HepG2 (cell line): Measurements from ENCODE around the gene PTK7. TPM values are rescaled to one million over a fixed set of nuclear protein-coding genes. Genes with fewer than 3 reads are reported as not detected.

Experiments
- ARNTL ChIP-seq: sonication (generic); formaldehyde crosslinking; IDR thresholded peaks from 2 replicates; pipeline ENCODE4 v1.4.0; 2020; ENCODE audit warnings: mild to moderate bottlenecking, missing genetic modification reagents
- ELF1 ChIP-seq: sonication (generic); formaldehyde crosslinking; IDR thresholded peaks from 2 replicates; pipeline ENCODE4 v1.4.0; 2020; ENCODE audit warnings: missing genetic modification reagents
- HMG20A ChIP-seq: IDR thresholded peaks from 2 replicates; pipeline ENCODE4 v1.6.1; 2016; ENCODE audit warnings: borderline replicate concordance
- LCORL ChIP-seq, 2 experiments: fragments of 450-650 bp in 1 of 2; sonication (generic) in 1 of 2; formaldehyde crosslinking in 1 of 2; IDR thresholded peaks; 2 replicates each; pipeline versions ENCODE4 v1.5.0 to v1.6.1; 2017 to 2020; ENCODE audit warnings: antibody characterized with exemption in 1 of 2, missing genetic modification reagents in 1 of 2
- MEIS1 ChIP-seq: sonication (generic); formaldehyde crosslinking; IDR thresholded peaks from 2 replicates; pipeline ENCODE4 v1.9.0; 2021; ENCODE audit warnings: mild to moderate bottlenecking, missing genetic modification reagents, moderate library complexity, borderline replicate concordance
- PHF5A ChIP-seq: IDR thresholded peaks from one replicate; pipeline ENCODE4 v1.6.1; 2018; ENCODE audit warnings: low read depth, missing genetic modification reagents; ENCODE audit not compliant: unreplicated experiment
- RXRA ChIP-seq: sonication (generic); formaldehyde crosslinking; IDR thresholded peaks from 2 replicates; pipeline ENCODE4 v1.5.1; 2020; ENCODE audit warnings: missing genetic modification reagents
- SALL2 ChIP-seq: sonication (generic); formaldehyde crosslinking; IDR thresholded peaks from 2 replicates; pipeline ENCODE4 v1.8.1; 2023; ENCODE audit warnings: mild to moderate bottlenecking, missing genetic modification reagents, inconsistent platforms
- TBX2 ChIP-seq: sonication (generic); formaldehyde crosslinking; IDR thresholded peaks from 2 replicates; pipeline ENCODE4 v1.5.0; 2020; ENCODE audit warnings: missing genetic modification reagents, mild to moderate bottlenecking, borderline replicate concordance
- TOE1 ChIP-seq: sonication (generic); formaldehyde crosslinking; IDR thresholded peaks from 2 replicates; pipeline ENCODE4 v1.4.0; 2020; ENCODE audit warnings: mild to moderate bottlenecking, missing genetic modification reagents
- YEATS2 ChIP-seq: sonication (generic); formaldehyde crosslinking; IDR thresholded peaks from 2 replicates; pipeline ENCODE4 v1.4.0; 2020; ENCODE audit warnings: missing genetic modification reagents, borderline replicate concordance
- ZFP37 ChIP-seq: sonication (generic); formaldehyde crosslinking; IDR thresholded peaks from 2 replicates; pipeline ENCODE4 v1.4.0; 2020; ENCODE audit warnings: missing genetic modification reagents, borderline replicate concordance
- ZFY ChIP-seq: sonication (generic); formaldehyde crosslinking; IDR thresholded peaks from 2 replicates; pipeline ENCODE4 v1.4.0; 2020; ENCODE audit warnings: missing genetic modification reagents
- ZNF75D ChIP-seq: sonication (generic); formaldehyde crosslinking; IDR thresholded peaks from 2 replicates; pipeline ENCODE4 v1.8.1; 2023; ENCODE audit warnings: missing genetic modification reagents, mild to moderate bottlenecking, borderline replicate concordance
- ZNF790 ChIP-seq: sonication (generic); formaldehyde crosslinking; IDR thresholded peaks from 2 replicates; pipeline ENCODE4 v1.8.0; 2022; ENCODE audit warnings: missing genetic modification reagents, mild to moderate bottlenecking, borderline replicate concordance
- ZNF816 ChIP-seq: sonication (generic); formaldehyde crosslinking; IDR thresholded peaks from 2 replicates; pipeline ENCODE4 v1.8.0; 2022; ENCODE audit warnings: missing genetic modification reagents, mild to moderate bottlenecking, borderline replicate concordance
- ZNF879 ChIP-seq: sonication (generic); formaldehyde crosslinking; IDR thresholded peaks from 2 replicates; pipeline ENCODE4 v1.8.1; 2023; ENCODE audit warnings: missing genetic modification reagents
- ZSCAN20 ChIP-seq: sonication (generic); formaldehyde crosslinking; IDR thresholded peaks from 2 replicates; pipeline ENCODE4 v1.4.0; 2020; ENCODE audit warnings: missing genetic modification reagents, mild to moderate bottlenecking, borderline replicate concordance
- ZSCAN30 ChIP-seq: sonication (generic); formaldehyde crosslinking; IDR thresholded peaks from 2 replicates; pipeline ENCODE4 v1.5.0; 2020; ENCODE audit warnings: mild to moderate bottlenecking, missing genetic modification reagents
- polyA plus RNA-seq, 8 experiments: library from polyadenylated mRNA; depleted of rRNA in 3 of 8; stranded (reverse) in 7 of 8; unstranded in 1 of 8; fragments of >200 nt; fragmentation: Illumina TruSeq in 4 of 8; extraction: Trizol in 4 of 8; gene quantifications; 2 replicates each; pipeline versions ENCODE4 v1.2.1 to v1.2.3, GENCODE V29; 2011 to 2016; ENCODE audit warnings: low read depth in 4 of 8, missing spikeins in 1 of 8, mixed read lengths in 1 of 8; ENCODE audit not compliant: insufficient read depth in 1 of 8
- total RNA-seq, 5 experiments: library from RNA; depleted of rRNA; stranded (reverse); fragments of >200 nt; fragmentation: Illumina TruSeq; extraction: Trizol; gene quantifications; 2 replicates each; pipeline ENCODE4 v1.2.3, GENCODE V29; 2016; ENCODE audit warnings: low read depth in 1 of 5
- TF ChIP-seq, protein P1 (sequence below): sonication (generic); formaldehyde crosslinking; IDR thresholded peaks from 2 replicates; pipeline ENCODE4 v1.4.0; 2020; ENCODE audit warnings: missing genetic modification reagents, borderline replicate concordance
- TF ChIP-seq, protein P2 (sequence below): sonication (generic); formaldehyde crosslinking; IDR thresholded peaks from 2 replicates; pipeline ENCODE4 v1.4.0; 2020; ENCODE audit warnings: mild to moderate bottlenecking, missing genetic modification reagents
- TF ChIP-seq, protein P3 (sequence below): sonication (generic); formaldehyde crosslinking; IDR thresholded peaks from 2 replicates; pipeline ENCODE4 v1.4.0; 2020; ENCODE audit warnings: missing genetic modification reagents, borderline replicate concordance

Gene PTK7
- total and polyA plus RNA-seq, 2 of the 13 experiments (the other 11 are each of a cell fraction or from before 2014, with no cell fraction given): 98.5 to 99.8 TPM

DNA sequence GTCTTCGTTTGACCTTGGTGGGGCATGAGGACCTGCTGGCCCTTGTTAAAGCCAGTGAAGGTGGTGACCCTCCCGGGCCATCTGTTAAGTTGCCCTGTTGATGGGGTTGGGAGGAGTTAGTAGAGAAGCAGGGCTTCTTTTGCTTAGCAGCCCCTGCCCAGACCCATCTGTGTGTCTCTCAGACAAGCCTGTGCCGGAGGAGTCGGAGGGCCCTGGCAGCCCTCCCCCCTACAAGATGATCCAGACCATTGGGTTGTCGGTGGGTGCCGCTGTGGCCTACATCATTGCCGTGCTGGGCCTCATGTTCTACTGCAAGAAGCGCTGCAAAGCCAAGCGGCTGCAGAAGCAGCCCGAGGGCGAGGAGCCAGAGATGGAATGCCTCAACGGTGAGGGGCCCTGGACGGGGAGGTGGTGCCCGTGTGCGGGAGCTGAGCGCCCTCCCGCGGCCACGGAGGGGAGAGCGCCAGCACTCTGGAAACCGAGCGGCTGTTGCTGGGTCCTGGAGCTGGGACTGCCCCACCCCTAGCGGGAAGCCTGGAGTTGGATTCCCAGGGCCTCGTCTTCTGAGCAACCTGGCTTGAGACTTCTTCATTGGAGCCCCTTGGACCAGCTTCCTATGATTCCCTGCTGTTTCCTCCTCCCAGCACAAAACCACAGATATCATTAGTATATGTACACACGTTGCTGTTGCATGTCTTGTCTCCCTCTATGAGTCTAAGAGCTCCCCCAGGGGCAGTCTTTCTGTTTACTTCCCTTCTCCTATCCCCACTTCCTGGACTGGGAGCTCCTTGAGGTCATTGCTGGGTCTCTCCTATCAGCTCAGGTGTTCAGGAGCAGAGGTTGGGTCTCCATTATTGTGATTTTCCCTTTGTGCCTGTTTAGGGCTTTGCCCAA, 67.4 kb downstream of the PTK7 start (continued):
- no peak for TF ChIP-seq ZNF75D (CRISPR knock-in tag)
- peak; percentile 93; the same call in 1 of the 2 replicates for TF ChIP-seq TOE1 (CRISPR knock-in tag)
- TF ChIP-seq ZNF816: no peak
- TF ChIP-seq, protein P1, sequence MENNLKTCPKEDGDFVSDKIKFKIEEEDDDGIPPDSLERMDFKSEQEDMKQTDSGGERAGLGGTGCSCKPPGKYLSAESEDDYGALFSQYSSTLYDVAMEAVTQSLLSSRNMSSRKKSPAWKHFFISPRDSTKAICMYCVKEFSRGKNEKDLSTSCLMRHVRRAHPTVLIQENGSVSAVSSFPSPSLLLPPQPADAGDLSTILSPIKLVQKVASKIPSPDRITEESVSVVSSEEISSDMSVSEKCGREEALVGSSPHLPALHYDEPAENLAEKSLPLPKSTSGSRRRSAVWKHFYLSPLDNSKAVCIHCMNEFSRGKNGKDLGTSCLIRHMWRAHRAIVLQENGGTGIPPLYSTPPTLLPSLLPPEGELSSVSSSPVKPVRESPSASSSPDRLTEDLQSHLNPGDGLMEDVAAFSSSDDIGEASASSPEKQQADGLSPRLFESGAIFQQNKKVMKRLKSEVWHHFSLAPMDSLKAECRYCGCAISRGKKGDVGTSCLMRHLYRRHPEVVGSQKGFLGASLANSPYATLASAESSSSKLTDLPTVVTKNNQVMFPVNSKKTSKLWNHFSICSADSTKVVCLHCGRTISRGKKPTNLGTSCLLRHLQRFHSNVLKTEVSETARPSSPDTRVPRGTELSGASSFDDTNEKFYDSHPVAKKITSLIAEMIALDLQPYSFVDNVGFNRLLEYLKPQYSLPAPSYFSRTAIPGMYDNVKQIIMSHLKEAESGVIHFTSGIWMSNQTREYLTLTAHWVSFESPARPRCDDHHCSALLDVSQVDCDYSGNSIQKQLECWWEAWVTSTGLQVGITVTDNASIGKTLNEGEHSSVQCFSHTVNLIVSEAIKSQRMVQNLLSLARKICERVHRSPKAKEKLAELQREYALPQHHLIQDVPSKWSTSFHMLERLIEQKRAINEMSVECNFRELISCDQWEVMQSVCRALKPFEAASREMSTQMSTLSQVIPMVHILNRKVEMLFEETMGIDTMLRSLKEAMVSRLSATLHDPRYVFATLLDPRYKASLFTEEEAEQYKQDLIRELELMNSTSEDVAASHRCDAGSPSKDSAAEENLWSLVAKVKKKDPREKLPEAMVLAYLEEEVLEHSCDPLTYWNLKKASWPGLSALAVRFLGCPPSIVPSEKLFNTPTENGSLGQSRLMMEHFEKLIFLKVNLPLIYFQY: peak; percentile 87; the same call in 1 of the 2 replicates
- TF ChIP-seq ZNF790 (CRISPR knock-in tag): peak; percentile 43; the same call in 1 of the 2 replicates
- peak; percentile 28; the same call in 1 of the 2 replicates for TF ChIP-seq HMG20A (CRISPR knock-in tag)
- TF ChIP-seq PHF5A: peak; percentile 54
- peak; percentile 56; the same call in 1 of the 2 replicates for TF ChIP-seq ELF1
- TF ChIP-seq MEIS1 (CRISPR knock-in tag): peak; percentile 56; the same call in 1 of the 2 replicates
- TF ChIP-seq, protein P2, sequence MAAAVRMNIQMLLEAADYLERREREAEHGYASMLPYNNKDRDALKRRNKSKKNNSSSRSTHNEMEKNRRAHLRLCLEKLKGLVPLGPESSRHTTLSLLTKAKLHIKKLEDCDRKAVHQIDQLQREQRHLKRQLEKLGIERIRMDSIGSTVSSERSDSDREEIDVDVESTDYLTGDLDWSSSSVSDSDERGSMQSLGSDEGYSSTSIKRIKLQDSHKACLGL (CRISPR knock-in tag): no peak; the same call in 1 of the 2 replicates
- TF ChIP-seq ZSCAN20 (CRISPR knock-in tag): peak; percentile 79; the same call in 1 of the 2 replicates
- peak; percentile 55; the same call in 1 of the 2 replicates for TF ChIP-seq TBX2 (CRISPR knock-in tag)
- TF ChIP-seq, protein P3, sequence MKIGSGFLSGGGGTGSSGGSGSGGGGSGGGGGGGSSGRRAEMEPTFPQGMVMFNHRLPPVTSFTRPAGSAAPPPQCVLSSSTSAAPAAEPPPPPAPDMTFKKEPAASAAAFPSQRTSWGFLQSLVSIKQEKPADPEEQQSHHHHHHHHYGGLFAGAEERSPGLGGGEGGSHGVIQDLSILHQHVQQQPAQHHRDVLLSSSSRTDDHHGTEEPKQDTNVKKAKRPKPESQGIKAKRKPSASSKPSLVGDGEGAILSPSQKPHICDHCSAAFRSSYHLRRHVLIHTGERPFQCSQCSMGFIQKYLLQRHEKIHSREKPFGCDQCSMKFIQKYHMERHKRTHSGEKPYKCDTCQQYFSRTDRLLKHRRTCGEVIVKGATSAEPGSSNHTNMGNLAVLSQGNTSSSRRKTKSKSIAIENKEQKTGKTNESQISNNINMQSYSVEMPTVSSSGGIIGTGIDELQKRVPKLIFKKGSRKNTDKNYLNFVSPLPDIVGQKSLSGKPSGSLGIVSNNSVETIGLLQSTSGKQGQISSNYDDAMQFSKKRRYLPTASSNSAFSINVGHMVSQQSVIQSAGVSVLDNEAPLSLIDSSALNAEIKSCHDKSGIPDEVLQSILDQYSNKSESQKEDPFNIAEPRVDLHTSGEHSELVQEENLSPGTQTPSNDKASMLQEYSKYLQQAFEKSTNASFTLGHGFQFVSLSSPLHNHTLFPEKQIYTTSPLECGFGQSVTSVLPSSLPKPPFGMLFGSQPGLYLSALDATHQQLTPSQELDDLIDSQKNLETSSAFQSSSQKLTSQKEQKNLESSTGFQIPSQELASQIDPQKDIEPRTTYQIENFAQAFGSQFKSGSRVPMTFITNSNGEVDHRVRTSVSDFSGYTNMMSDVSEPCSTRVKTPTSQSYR (CRISPR knock-in tag): 0 out of 2 replicates have a peak, but pooled peaks have one; percentile 16
- no peak for TF ChIP-seq ARNTL
- peak; percentile 63 for TF ChIP-seq ZFY (CRISPR knock-in tag)
- TF ChIP-seq RXRA (CRISPR knock-in tag): peak; percentile 74
- 0 out of 2 replicates have a peak, but pooled peaks have one; percentile 63 for TF ChIP-seq ZNF879
- TF ChIP-seq ZFP37 (CRISPR knock-in tag): 0 out of 2 replicates have a peak, but pooled peaks have one; percentile 26
- TF ChIP-seq ZSCAN30: no peak
- TF ChIP-seq YEATS2: no peak
- peak; percentile 91 for TF ChIP-seq SALL2 (CRISPR knock-in tag)
- TF ChIP-seq LCORL (IDR thresholded peaks at IDR 0.05): no peak
- peak; percentile 94 for TF ChIP-seq LCORL (CRISPR knock-in tag; IDR thresholded peaks at IDR 0.05)
